HCT116 (cell line): ENCODE measurements around the gene SUOX.

Experiments used
- CTCF ChIP-seq, 3 experiments: fragments of 200-600 bp in 1 of 3; sonication (generic) in 1 of 3; IDR thresholded peaks in 2 of 3; conservative IDR thresholded peaks in 1 of 3; 2 replicates each; pipeline ENCODE4 v1.5.1; 2012 to 2017; ENCODE audit warnings: low read depth in 2 of 3, low read length in 2 of 3, antibody characterized with exemption in 1 of 3, borderline replicate concordance in 1 of 3, control low read depth in 1 of 3, mild to moderate bottlenecking in 1 of 3, mixed read lengths in 1 of 3, mixed run types in 1 of 3, moderate library complexity in 1 of 3; ENCODE audit not compliant: insufficient read depth in 1 of 3
- JUND ChIP-seq: IDR thresholded peaks from 2 replicates; pipeline ENCODE4 v1.6.1; 2012
- MAX ChIP-seq: IDR thresholded peaks from 2 replicates; pipeline ENCODE4 v1.6.1; 2012
- POLR2A ChIP-seq: IDR thresholded peaks from 2 replicates; pipeline ENCODE4 v1.7.0; 2011; ENCODE audit warnings: borderline replicate concordance; ENCODE audit not compliant: insufficient read depth, insufficient read length; ENCODE audit errors: extremely low read depth

- TF ChIP-seq CTCF (IDR thresholded peaks at IDR 0.05 in 2 of 3, conservative IDR thresholded peaks at IDR 0.05 in 1 of 3; ENCODE audit: borderline replicate concordance in 1 of 3, insufficient read depth in 1 of 3, low read depth in 2 of 3, low read length in 2 of 3) (no peak), POLR2A (no peak), JUND (no peak), MAX (no peak)
Measured at GRCh38 chr12:56011509-56012090, 14.5 kb downstream of the SUOX start.
